ENCODE results near the gene BPIFA2.

DNA sequence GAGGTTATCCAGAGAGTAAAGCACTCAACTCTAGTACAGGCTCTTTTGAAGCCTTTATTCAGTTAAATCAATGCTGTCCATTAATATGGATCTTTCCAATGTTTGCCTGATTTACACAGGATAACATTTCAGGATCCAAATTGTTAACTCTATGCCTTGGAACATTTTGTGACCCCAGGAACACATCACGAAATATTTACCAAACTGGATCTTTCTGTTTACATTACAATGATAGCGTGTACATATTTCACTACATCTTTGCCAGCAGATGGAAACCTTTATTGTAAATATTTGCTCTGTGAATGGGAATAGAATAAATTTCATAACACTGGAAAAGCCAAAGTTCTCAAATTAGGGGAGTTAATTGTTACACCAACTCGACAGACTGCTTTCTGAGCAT is 23.5 kb downstream of the BPIFA2 start:
- TF ChIP-seq CHD1 (IDR thresholded peaks at IDR 0.05; ENCODE audit: low read depth, low read length) (no peak), NFE2L2 (IDR thresholded peaks at IDR 0.05; ENCODE audit: low read depth, low read length) (no peak), MXI1 (IDR thresholded peaks at IDR 0.05; ENCODE audit: borderline replicate concordance, low read depth, low read length) (no peak), BHLHE40 (IDR thresholded peaks at IDR 0.05; ENCODE audit: low read depth, low read length) (no peak), RAD21 (IDR thresholded peaks at IDR 0.05; ENCODE audit: low read length) (no peak), POLR2A (IDR thresholded peaks at IDR 0.05; ENCODE audit: low read depth, low read length) (no peak), MAFK (IDR thresholded peaks at IDR 0.05; ENCODE audit: low read depth, low read length) (no peak), RCOR1 (IDR thresholded peaks at IDR 0.05; ENCODE audit: insufficient replicate concordance, low read length) (no peak), FOS (IDR thresholded peaks at IDR 0.05; ENCODE audit: low read depth, low read length) (no peak), CEBPB (IDR thresholded peaks at IDR 0.05; ENCODE audit: low read depth, low read length) (no peak)
- TF ChIP-seq, protein P1, sequence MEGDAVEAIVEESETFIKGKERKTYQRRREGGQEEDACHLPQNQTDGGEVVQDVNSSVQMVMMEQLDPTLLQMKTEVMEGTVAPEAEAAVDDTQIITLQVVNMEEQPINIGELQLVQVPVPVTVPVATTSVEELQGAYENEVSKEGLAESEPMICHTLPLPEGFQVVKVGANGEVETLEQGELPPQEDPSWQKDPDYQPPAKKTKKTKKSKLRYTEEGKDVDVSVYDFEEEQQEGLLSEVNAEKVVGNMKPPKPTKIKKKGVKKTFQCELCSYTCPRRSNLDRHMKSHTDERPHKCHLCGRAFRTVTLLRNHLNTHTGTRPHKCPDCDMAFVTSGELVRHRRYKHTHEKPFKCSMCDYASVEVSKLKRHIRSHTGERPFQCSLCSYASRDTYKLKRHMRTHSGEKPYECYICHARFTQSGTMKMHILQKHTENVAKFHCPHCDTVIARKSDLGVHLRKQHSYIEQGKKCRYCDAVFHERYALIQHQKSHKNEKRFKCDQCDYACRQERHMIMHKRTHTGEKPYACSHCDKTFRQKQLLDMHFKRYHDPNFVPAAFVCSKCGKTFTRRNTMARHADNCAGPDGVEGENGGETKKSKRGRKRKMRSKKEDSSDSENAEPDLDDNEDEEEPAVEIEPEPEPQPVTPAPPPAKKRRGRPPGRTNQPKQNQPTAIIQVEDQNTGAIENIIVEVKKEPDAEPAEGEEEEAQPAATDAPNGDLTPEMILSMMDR (conservative IDR thresholded peaks at IDR 0.05; ENCODE audit: low read depth, low read length): no peak
- TF ChIP-seq, protein P2, sequence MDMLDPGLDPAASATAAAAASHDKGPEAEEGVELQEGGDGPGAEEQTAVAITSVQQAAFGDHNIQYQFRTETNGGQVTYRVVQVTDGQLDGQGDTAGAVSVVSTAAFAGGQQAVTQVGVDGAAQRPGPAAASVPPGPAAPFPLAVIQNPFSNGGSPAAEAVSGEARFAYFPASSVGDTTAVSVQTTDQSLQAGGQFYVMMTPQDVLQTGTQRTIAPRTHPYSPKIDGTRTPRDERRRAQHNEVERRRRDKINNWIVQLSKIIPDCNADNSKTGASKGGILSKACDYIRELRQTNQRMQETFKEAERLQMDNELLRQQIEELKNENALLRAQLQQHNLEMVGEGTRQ (IDR thresholded peaks at IDR 0.05; ENCODE audit: low read depth, low read length): no peak
- TF ChIP-seq, protein P3, sequence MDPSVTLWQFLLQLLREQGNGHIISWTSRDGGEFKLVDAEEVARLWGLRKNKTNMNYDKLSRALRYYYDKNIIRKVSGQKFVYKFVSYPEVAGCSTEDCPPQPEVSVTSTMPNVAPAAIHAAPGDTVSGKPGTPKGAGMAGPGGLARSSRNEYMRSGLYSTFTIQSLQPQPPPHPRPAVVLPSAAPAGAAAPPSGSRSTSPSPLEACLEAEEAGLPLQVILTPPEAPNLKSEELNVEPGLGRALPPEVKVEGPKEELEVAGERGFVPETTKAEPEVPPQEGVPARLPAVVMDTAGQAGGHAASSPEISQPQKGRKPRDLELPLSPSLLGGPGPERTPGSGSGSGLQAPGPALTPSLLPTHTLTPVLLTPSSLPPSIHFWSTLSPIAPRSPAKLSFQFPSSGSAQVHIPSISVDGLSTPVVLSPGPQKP (IDR thresholded peaks at IDR 0.05; ENCODE audit: borderline replicate concordance, low read depth, low read length): no peak

All from IMR-90 (cell line).